Raji (cell line): ENCODE data around the gene RANBP10.

ENCODE experiments used
- POLR2A ChIP-seq: IDR thresholded peaks from 2 replicates; pipeline ENCODE4 v1.6.1; 2011; ENCODE audit warnings: low read depth, low read length, control low read depth; ENCODE audit not compliant: insufficient read depth

RANBP10 gene

DNA sequence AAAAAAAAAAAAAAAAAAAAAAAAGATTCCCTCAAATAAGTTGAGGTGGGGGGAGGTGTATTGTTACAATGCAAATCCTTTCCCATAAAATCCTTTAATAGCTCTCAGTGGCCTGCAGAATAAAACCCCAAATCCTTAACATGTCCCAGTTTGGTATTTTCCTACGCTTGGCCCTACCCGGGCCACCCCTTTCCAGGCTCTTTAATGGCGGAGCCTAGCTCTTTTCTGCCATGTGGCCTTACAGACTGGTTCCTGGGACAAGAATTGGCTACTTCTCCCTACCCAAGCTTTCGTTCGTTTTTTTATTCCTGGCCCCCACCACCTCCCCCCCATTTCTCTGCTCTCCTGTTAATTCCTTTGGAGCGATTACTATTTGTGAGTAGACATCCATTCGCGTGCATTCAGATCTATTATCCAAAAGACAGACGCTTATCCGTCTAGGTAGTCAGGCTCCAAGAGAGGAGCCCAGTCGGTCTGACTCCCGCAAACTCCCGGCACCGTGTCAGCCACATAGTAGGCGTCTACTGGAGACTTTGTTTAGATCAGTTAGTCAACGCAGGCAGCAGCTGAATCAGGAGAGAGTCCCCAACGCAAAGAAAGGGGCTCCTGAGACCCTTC, 34.9 kb upstream of the RANBP10 start:
- no peak for TF ChIP-seq POLR2A

DNA sequence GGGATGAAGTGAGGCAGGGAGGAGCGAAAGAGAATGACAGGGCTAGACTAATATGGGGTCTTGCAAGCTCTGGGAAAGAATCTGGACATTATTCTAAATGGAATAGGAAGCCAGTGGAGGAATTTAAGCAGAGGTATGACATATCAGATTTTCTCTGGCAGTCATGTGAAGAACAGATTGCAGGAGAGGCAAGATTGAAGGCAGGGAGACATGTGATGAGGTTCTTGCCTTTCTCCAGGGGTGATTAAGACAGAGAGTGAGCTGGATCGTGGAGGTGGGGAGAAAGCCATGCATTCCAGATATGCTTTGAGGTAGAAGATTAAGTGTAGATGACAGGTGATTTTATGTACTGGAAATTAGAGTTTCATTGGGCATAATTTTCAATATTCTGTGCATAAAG, 31.5 kb upstream of the RANBP10 start:
- TF ChIP-seq POLR2A, result no peak

DNA sequence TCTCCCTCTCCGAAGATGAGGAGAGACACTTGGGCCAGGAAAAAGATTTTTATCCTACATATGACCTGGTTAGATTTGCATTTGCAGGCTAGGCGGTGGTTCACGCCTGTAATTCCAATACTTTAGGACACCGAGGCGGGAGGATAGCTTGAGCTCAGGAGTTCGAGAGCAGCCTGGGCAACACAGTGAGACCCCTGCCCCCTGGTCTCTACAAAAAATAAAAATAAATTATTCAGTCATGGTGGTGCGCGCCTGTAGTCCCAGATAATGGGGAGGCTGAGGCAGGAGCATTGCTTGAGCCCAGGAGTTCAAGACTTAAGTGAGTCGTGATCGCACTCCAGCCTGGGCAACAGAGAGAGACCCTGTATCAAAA, 27.9 kb upstream of the RANBP10 start:
- TF ChIP-seq POLR2A, result no peak

DNA sequence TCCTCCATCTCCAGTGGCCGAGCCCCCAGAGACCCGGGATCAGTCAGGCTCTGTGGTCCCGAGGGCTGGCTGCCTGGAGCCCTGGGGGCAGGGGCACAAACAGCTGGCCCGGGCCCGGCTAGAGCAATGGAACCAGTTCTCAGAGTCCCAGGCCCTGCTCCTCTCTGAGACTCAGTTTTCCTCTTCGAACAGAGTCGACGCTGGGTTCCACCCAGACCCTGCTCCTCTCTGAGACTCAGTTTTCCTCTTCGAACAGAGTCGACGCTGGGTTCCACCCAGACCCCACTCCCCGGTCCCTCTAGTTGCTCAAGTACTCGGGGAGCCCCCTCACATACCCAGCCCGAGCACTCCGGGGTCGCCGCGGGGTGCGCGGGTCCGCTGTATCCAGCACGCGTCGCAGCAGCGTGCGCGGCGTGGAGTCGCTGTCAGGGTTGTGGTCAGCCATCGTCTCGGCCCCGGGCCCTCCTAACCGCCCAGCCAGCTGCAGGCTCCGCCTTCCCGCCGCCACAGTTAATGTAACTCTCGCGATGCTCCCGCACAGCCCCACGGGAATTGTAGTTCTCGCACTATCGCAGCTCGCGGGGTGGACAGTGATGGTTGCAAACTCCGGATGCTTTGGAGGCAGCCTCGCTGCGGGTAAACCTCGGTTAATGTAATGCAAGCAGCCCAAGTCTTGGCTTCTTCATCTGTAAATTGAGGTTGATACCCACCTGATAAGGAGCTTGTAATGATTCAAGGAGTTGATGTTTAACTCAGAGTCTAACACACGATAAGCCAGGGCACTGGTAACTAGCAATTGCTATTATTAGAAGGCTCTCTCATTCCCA, 27.3 kb upstream of the RANBP10 start:
- peak; percentile 98 for TF ChIP-seq POLR2A

DNA sequence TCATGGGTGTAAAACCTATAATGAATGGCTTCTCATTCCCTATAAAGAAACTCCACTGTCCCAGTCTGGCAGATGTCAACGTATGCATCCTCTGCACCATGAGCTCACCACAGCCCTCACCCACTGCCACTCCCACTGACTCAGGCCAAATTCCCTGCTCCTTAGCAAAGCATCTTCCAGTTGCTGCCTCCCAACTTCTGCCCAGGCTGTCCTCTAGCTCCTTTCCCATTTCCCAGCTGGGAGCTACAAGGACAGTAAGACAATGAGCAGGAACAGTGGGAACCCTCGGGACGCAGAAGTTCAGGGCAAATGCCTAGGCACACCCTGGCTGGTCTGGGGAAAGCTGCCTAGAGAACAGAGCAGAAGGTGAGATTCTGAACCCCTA, 26.7 kb upstream of the RANBP10 start:
- TF ChIP-seq POLR2A, result no peak

DNA sequence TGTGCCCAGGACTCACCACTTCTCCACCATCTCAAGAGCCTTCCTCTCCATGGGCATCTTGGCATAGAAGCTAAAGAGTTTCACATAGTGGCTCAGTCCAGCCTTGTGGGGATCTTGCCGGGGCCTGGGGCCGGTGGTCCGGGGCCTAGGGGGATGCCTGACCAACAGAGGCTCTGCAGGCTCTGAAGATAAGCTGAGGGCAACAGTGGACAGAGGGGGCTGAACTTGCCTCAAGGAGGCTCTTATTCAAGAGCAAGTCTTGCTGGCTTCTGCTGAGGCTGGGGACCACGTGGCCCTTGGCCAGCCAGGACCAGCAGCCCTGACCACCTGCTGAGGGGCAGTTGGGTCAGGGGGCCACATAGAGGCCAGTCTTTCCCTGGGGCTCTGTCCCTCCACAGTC, 22.3 kb upstream of the RANBP10 start:
- no peak for TF ChIP-seq POLR2A

DNA sequence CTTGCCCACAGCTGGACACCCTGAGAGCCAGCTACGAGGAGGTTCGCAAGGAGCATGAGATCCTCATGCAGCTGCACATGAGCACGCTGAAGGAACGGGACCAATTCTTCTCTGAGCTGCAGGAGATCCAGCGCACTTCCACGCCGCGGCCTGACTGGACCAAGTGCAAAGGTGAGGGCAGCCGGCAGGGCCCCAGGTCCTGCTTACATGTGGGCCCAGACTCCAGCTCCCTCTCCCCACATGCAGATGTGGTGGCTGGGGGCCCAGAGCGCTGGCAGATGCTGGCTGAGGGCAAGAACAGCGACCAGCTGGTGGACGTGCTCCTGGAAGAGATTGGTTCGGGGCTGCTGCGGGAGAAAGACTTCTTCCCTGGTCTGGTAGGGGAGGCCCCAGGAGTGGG, 19.5 kb upstream of the RANBP10 start:
- TF ChIP-seq POLR2A, result no peak

DNA sequence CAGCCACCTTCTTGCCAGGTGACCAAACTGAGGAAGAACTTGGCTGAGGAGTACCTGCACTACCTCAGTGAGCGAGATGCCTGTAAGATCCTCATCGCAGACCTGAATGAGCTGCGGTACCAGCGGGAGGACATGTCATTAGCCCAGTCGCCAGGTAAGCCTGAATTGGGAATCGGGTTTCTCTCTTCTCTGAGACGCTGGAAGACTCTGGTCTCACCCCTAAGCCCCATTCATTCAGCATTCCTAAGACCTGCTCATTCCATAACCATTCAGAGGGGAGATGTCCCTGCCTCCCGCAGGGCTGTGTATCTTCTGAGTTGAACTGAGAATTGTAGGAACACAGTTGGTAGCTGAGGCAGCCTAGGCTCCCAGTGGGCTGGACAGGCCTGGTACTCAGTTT, 18.8 kb upstream of the RANBP10 start:
- no peak for TF ChIP-seq POLR2A

DNA sequence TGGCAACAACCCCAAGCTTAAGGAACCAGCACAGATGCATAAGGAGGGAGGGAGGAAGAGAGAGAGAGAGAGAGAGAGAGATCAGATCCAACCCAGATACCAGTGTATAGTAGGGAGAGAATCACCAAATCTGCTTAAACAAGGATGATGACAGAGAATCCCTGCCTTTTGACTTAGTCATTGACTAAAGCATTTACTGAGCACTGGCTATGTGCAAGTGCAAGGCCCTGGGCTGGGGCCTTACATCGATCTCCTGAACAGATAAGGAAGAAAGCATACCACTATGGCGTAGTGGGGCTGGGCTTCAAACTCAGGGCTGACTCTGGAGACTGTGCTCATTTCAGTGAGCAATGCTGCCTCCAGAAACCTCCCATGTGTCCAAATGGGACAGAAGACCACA, 16.2 kb upstream of the RANBP10 start:
- TF ChIP-seq POLR2A, result no peak

DNA sequence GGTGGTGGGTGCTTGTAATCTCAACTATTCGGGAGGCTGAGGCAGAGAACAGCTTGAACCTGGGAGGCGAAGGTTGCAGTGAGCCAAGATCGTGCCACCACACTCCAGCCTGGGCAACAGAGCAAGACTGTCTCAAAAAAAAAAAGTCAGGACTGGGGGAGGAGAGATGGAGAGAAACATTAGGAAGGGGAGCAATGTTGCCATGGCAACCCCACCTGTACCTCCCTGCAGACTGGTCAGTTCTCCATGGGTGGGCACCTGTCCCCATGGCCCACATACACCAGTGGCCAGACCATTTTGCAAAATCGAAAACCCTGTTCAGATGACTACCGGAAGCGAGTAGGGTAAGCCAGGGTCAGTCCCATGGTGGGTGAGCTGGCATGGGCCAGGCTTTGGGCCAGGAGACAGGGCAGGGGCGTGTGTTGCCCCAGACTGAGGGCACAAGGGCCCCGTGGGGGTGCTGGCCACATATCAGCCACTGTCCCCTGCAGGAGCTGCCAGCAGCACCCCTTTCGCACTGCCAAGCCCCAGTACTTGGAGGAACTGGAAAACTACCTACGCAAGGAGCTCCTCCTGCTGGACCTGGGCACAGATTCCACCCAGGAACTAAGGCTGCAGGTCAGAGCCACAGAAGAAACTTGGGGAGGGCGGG, 14.4 kb upstream of the RANBP10 start:
- no peak for TF ChIP-seq POLR2A

DNA sequence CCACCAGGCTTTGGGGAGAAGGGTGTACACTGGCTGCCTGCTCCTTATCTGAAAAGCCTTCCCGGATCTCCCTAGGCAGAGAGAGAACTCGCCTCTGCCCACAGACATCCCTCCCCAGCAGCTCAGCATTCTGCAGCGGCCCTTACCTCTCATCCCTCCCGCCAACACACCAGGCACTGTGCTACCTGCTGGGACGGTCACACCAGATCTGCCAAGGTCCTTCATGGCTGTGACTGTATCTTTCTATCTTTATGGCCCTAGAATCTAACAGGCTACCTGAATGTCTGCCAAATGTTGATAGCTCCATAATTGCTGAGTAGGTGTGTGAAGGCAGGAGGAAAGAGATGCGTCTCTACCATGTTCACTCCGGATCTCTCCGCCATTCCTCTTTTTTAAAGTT, 8.2 kb upstream of the RANBP10 start:
- TF ChIP-seq POLR2A, result no peak

DNA sequence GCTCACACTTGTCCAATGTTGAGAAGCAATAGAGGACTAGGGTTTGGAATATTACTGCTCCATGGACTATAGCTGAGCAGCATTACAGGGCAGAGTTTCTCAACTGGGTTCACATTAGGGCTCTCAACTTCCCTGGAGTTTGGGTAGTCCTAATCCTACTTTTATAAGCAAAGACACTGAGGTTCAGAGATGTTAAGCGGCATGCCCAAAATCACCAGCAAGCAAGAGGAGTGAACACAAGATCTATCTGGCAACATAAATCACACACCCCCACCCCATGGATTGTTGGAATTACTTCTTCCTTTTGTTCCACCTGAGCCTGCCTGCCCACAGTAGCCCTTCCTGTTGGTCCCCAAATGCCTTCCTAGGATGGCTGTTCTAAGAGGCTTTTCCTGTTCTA, 5.5 kb upstream of the RANBP10 start:
- no peak for TF ChIP-seq POLR2A

DNA sequence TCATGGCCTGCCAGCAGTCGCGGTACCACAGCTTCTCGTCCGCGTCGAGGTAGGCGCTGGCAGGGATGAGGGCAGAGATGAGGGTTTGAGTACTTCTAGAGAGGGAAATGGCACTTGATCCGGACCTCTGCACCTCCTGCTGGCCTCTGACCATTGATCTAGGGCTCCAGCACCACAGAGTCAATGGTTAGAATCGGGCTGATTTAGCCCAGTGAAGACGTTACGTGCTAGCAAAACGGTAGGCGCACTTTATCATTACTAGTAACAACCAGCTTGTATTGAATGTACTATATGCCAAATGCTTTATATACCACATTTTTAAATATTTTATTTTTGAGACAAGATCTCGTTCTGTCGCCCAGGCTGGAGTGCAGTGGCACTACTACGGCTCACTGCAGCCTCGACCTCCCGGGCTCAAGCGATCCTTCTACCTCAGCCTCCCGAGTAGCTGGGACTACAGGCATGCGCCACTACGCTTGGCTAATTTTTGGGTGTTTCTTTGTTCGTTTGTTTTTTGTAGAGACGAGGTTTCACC, 855 bp upstream of the RANBP10 start:
- no peak for TF ChIP-seq POLR2A

DNA sequence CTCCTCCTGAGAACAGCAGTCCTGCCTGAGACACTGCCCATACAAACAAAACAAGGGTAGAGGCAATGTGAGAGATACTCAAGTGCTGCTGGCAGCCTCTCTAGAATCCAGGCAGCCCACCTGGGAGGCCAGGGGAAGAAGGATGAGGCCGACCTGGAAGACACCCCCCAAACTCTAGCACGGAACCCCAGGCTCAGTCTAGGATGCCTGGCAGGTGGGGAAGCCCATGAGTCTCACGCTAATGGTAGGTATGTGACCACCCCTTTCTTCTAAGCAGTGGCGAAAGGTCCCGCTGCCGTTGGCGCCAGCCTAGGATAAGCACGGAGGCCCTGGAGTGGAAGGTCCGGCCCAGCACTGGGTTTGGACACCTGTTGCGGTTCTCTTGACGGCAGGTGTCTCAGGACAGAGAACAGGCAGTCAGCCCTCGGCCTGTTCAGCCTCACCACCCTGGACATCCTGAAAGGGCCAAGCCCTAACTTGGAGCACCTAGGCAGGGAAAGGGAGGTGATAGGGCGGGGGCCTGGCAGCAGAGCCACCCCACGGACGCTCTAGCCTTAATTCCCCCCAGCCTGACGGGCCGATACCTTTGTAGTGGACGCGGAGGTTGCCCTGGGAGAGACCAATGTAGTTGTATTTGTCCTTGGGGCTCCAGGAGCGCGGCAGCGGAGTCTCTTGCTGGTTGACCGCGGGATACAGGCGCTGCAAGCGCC, 487 bp downstream of the RANBP10 start:
- no peak for TF ChIP-seq POLR2A

DNA sequence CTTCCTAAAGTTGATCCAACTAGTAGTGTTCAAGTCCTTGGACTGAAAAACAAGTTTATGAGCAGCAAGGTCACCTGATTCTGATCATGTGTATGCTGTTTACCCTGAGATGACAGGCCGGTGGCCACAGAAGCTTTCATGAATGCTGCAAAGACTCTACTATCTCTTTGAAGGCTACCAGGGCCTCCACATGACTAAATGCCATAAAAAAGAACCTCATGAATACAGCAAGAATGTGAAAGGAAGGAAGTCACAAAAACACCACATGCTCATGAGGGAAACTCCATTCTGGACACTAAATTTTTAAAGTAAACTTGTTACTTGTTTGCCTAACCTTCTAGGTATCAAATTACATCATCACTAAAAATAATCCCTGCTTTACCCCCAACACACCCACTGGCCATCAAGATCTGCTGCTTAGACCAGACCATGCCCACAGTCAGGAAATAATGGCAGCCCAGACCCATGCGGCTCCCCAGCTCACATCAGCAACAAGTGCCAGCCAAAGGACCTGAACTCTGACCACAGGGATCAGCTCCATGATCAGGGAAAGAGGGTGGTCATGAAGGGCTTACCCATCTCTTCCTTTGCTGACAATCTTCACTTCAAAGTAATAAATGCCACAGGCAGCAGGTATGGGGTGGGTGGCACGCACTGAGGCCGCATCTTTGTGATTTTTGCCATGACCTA, 1.4 kb downstream of the RANBP10 start:
- TF ChIP-seq POLR2A, result 0 out of 2 replicates have a peak, but pooled peaks have one; percentile 16
